ENCODE measurements around the gene PNPLA6. TPM values are rescaled to one million over a fixed set of nuclear protein-coding genes. Genes with fewer than 3 reads are reported as not detected.

PNPLA6 gene
- polyA plus RNA-seq, 1 of the 3 experiments (the other 2 are of a cell fraction): 90.5 TPM

- DNase-seq: peak; percentile 15
- Histone ChIP-seq H3K36me3 (replicated peaks in 1 of 2; ENCODE audit: control insufficient read depth in 1 of 2, insufficient read depth in 2 of 2, low read length in 1 of 2) (peaks cover 21 to 31% of the 10 kb centered on the region in 2 experiments), H3K4me3 (ENCODE audit: low read depth in 2 of 2, low read length in 1 of 2) (no peak overlapping the region), H3K4me1 (ENCODE audit: control insufficient read depth in 1 of 2, insufficient read depth in 2 of 2, low read depth in 1 of 2, low read length in 1 of 2) (no peaks in the 10 kb centered on the region; a peak in 1 of 4 replicates), H3K9ac (no peak overlapping the region), H3K27ac (ENCODE audit: low read depth in 2 of 2, low read length in 1 of 2) (no peak overlapping the region), H4K20me1 (ENCODE audit: insufficient read depth) (no peaks in the 10 kb centered on the region), H3F3A (replicated peaks; ENCODE audit: insufficient read depth) (no peaks in the 10 kb centered on the region), H3K79me2 (ENCODE audit: insufficient read depth) (no peaks in the 10 kb centered on the region), H3K4me2 (no peak overlapping the region), H2AFZ (ENCODE audit: low read depth) (no peak overlapping the region), H3K27me3 (ENCODE audit: insufficient read depth) (no peaks in the 10 kb centered on the region), H3K9me2 (no peaks in the 10 kb centered on the region), H3K9me3 (no peaks in the 10 kb centered on the region)
- POLR2A ChIA-PET: no interaction called here
- TF ChIP-seq PBX3 (IDR thresholded peaks at IDR 0.05): no peak
- no peak for TF ChIP-seq RXRA (IDR thresholded peaks at IDR 0.05; ENCODE audit: borderline replicate concordance, low read depth)
- TF ChIP-seq, protein P1, sequence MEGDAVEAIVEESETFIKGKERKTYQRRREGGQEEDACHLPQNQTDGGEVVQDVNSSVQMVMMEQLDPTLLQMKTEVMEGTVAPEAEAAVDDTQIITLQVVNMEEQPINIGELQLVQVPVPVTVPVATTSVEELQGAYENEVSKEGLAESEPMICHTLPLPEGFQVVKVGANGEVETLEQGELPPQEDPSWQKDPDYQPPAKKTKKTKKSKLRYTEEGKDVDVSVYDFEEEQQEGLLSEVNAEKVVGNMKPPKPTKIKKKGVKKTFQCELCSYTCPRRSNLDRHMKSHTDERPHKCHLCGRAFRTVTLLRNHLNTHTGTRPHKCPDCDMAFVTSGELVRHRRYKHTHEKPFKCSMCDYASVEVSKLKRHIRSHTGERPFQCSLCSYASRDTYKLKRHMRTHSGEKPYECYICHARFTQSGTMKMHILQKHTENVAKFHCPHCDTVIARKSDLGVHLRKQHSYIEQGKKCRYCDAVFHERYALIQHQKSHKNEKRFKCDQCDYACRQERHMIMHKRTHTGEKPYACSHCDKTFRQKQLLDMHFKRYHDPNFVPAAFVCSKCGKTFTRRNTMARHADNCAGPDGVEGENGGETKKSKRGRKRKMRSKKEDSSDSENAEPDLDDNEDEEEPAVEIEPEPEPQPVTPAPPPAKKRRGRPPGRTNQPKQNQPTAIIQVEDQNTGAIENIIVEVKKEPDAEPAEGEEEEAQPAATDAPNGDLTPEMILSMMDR (IDR thresholded peaks at IDR 0.05): no peak
- TF ChIP-seq SMC3 (IDR thresholded peaks at IDR 0.05; ENCODE audit: low read depth, low read length): no peak
- no peak for TF ChIP-seq CHD2 (IDR thresholded peaks at IDR 0.05; ENCODE audit: low read length, partially characterized antibody)
- TF ChIP-seq TCF12 (IDR thresholded peaks at IDR 0.05): no peak
- no peak for TF ChIP-seq FOXM1 (IDR thresholded peaks at IDR 0.05; ENCODE audit: low read depth)
- no peak for TF ChIP-seq GABPA (IDR thresholded peaks at IDR 0.05; ENCODE audit: low read depth)
- no peak for TF ChIP-seq EZH2phosphoT487 (IDR thresholded peaks at IDR 0.05; ENCODE audit: borderline replicate concordance, low read depth)
- 87% methylated on average over 2 of the region's 2 CpGs for WGBS (ENCODE audit: low lambda C conversion rate)
- CTCF ChIA-PET: interaction anchor here (0.8 to 3.2 kb wide), 3 partner anchors 16 to 199 kb away, joined by 3 to 18 read pairs (median 14); partner anchors contain the start of gene TRAPPC5
Observed at GRCh38 chr19:7552781-7553180, 17.3 kb downstream of the PNPLA6 start.

DNA sequence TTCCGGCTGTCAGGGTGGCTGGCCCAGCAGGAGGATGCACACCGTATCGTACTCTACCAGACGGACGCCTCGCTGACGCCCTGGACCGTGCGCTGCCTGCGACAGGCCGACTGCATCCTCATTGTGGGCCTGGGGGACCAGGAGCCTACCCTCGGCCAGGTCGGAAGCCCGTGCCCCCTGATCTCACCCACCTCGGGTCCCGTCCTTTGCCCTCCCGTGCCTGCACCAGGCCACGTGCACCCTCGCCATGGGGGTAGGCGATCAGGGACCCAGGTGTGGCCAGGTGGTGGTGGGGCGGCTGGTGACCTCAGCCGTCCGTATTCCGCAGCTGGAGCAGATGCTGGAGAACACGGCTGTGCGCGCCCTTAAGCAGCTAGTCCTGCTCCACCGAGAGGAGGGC is 19.0 kb downstream of the PNPLA6 start:
- no peak overlapping the region for H3K4me3 ChIP-seq (ENCODE audit: low read depth in 2 of 2, low read length in 1 of 2)
- CTCF ChIA-PET: interaction anchor here (1.2 to 2.7 kb wide), 3 partner anchors 14 to 126 kb away, joined by 3 to 19 read pairs (median 5); partner anchors contain the start of gene TRAPPC5
- no peak overlapping the region for H3K27ac ChIP-seq (ENCODE audit: low read depth in 2 of 2, low read length in 1 of 2)
- H3K4me2 ChIP-seq: no peak overlapping the region
- H3K9ac ChIP-seq: no peak overlapping the region
- H2AFZ ChIP-seq (ENCODE audit: low read depth): no peak overlapping the region
- POLR2A ChIA-PET: no interaction called here
- no peaks in the 10 kb centered on the region for H3F3A ChIP-seq (replicated peaks; ENCODE audit: insufficient read depth)
- H4K20me1 ChIP-seq (ENCODE audit: insufficient read depth): no peaks in the 10 kb centered on the region
- no peaks in the 10 kb centered on the region for H3K9me3 ChIP-seq
- 94% methylated on average over 16 of the region's 28 CpGs for WGBS (ENCODE audit: low lambda C conversion rate)
- no peaks in the 10 kb centered on the region for H3K27me3 ChIP-seq (ENCODE audit: insufficient read depth)
- TF ChIP-seq RCOR1 (IDR thresholded peaks at IDR 0.05; ENCODE audit: low read length) (no peak), NRF1 (IDR thresholded peaks at IDR 0.05; ENCODE audit: low read depth, low read length) (no peak), USF1 (IDR thresholded peaks at IDR 0.05; ENCODE audit: borderline replicate concordance, low read depth) (no peak), MEF2A (IDR thresholded peaks at IDR 0.05; ENCODE audit: borderline replicate concordance, low read depth) (no peak), TCF12 (IDR thresholded peaks at IDR 0.05) (no peak), JUND (IDR thresholded peaks at IDR 0.05) (no peak), CHD2 (IDR thresholded peaks at IDR 0.05; ENCODE audit: low read length, partially characterized antibody) (no peak), FOXM1 (IDR thresholded peaks at IDR 0.05; ENCODE audit: low read depth) (no peak), EP300 (IDR thresholded peaks at IDR 0.05; ENCODE audit: borderline replicate concordance in 1 of 2, low read depth in 1 of 2, low read length in 1 of 2) (no peak), FOXJ3 (CRISPR knock-in tag; IDR thresholded peaks at IDR 0.05) (no peak), EZH2phosphoT487 (IDR thresholded peaks at IDR 0.05; ENCODE audit: borderline replicate concordance, low read depth) (no peak), USF2 (IDR thresholded peaks at IDR 0.05; ENCODE audit: borderline replicate concordance, low read depth, low read length) (no peak), SIN3A (IDR thresholded peaks at IDR 0.05; ENCODE audit: borderline replicate concordance, low read depth, low read length) (no peak), NFIC (IDR thresholded peaks at IDR 0.05; ENCODE audit: borderline replicate concordance) (no peak), RXRA (IDR thresholded peaks at IDR 0.05; ENCODE audit: borderline replicate concordance, low read depth) (no peak), MAX (IDR thresholded peaks at IDR 0.05; ENCODE audit: low read depth) (no peak), ELF1 (IDR thresholded peaks at IDR 0.05) (no peak)
- TF ChIP-seq, protein P1 (IDR thresholded peaks at IDR 0.05): no peak
- no peak for DNase-seq
- H3K9me2 ChIP-seq: no peaks in the 10 kb centered on the region
- no peaks in the 10 kb centered on the region; a peak in 1 of 4 replicates for H3K4me1 ChIP-seq (ENCODE audit: control insufficient read depth in 1 of 2, insufficient read depth in 2 of 2, low read depth in 1 of 2, low read length in 1 of 2)
- peaks cover 34 to 43% of the 10 kb centered on the region in 2 experiments for H3K36me3 ChIP-seq (replicated peaks in 1 of 2; ENCODE audit: control insufficient read depth in 1 of 2, insufficient read depth in 2 of 2, low read length in 1 of 2)
- no peaks in the 10 kb centered on the region for H3K79me2 ChIP-seq (ENCODE audit: insufficient read depth)
